ENCODE measurements around the gene NTPCR. TPM values are rescaled to one million over a fixed set of nuclear protein-coding genes. Genes with fewer than 3 reads are reported as not detected.

Gene NTPCR
- total and polyA plus RNA-seq, 7 donors: 34.8 to 75.1 (median 65.0) TPM

- intact Hi-C loops (cut with DNase I): no loop called here
- no peak for DNase-seq
- no peak for TF ChIP-seq CTCF (IDR thresholded peaks at IDR 0.05)
- H3K27ac ChIP-seq: no peak overlapping the region
- H3K27me3 ChIP-seq (ENCODE audit: insufficient read depth in 3 of 3, low read length in 2 of 3): no peaks in the 10 kb centered on the region
- no peak overlapping the region for H3K4me3 ChIP-seq
- H3K4me1 ChIP-seq: peaks cover 26% of the 10 kb centered on the region
- no peak for ATAC-seq
- 73 to 88% (median 86%) methylated on average over 4 of the region's 4 CpGs for WGBS, 3 donors
- H3K9me3 ChIP-seq: peaks cover 4% of the 10 kb centered on the region
- H3K36me3 ChIP-seq (ENCODE audit: insufficient read depth in 1 of 2, low read depth in 1 of 2): peaks cover 2 to 48% of the 10 kb centered on the region in 2 donors
Observed at GRCh38 chr1:232970508-232970907, 20.1 kb downstream of the NTPCR start.

GRCh38 chr1:232973652-232974611 is 23.5 kb downstream of the NTPCR start:
- TF ChIP-seq CTCF (IDR thresholded peaks at IDR 0.05): no peak
- WGBS, 3 donors: 84 to 90% (median 85%) methylated on average over 2 of the region's 2 CpGs
- H3K36me3 ChIP-seq (ENCODE audit: insufficient read depth in 1 of 2, low read depth in 1 of 2): peaks cover 2 to 82% of the 10 kb centered on the region in 2 donors
- peaks cover 5% of the 10 kb centered on the region for H3K4me1 ChIP-seq
- H3K4me3 ChIP-seq: no peak overlapping the region
- no peaks in the 10 kb centered on the region for H3K27me3 ChIP-seq (ENCODE audit: insufficient read depth in 3 of 3, low read length in 2 of 3)
- H3K9me3 ChIP-seq: peaks cover 4% of the 10 kb centered on the region
- H3K27ac ChIP-seq: no peak overlapping the region
- intact Hi-C loops (cut with DNase I): no loop called here
- ATAC-seq: no peak
- DNase-seq: no peak

GRCh38 chr1:232974971-232975370 is 24.6 kb downstream of the NTPCR start:
- DNase-seq (no peak), ATAC-seq (peak in 1 of 4 donors; percentile 49)
- Histone ChIP-seq H3K9me3 (peaks cover 4% of the 10 kb centered on the region), H3K27ac (no peak overlapping the region), H3K27me3 (ENCODE audit: insufficient read depth in 3 of 3, low read length in 2 of 3) (no peaks in the 10 kb centered on the region), H3K36me3 (ENCODE audit: insufficient read depth in 1 of 2, low read depth in 1 of 2) (peaks cover 2 to 87% of the 10 kb centered on the region in 2 donors), H3K4me3 (no peak overlapping the region), H3K4me1 (no peaks in the 10 kb centered on the region)
- no peak for TF ChIP-seq CTCF (IDR thresholded peaks at IDR 0.05)
- intact Hi-C loops (cut with DNase I): no loop called here
- 88 to 97% (median 96%) methylated on average over 3 of the region's 3 CpGs for WGBS, 3 donors

GRCh38 chr1:232978091-232978634 is 27.8 kb downstream of the NTPCR start:
- DNase-seq (no peak), ATAC-seq (no peak)
- intact Hi-C loops (cut with DNase I): no loop called here
- Histone ChIP-seq H3K4me3 (no peak overlapping the region), H3K27me3 (ENCODE audit: insufficient read depth in 3 of 3, low read length in 2 of 3) (no peaks in the 10 kb centered on the region), H3K27ac (no peak overlapping the region), H3K9me3 (peaks cover 4% of the 10 kb centered on the region), H3K4me1 (peaks cover 8% of the 10 kb centered on the region), H3K36me3 (ENCODE audit: insufficient read depth in 1 of 2, low read depth in 1 of 2) (peaks cover 0 to 62% of the 10 kb centered on the region in 2 donors)
- 61 to 74% (median 62%) methylated on average over 8 of the region's 8 CpGs for WGBS, 3 donors
- TF ChIP-seq CTCF (IDR thresholded peaks at IDR 0.05): no peak
